K562 (cell line): ENCODE measurements around the gene NEURL4. TPM values are rescaled to one million over a fixed set of nuclear protein-coding genes. Genes with fewer than 3 reads are reported as not detected.

Source experiments
- ATAC-seq: fragments of 200-7000 bp; cut with Tn5 transposase; 3 replicates; pipeline ENCODE4 v1.9.1; 2020; ENCODE audit warnings: moderate library complexity
- BruUV-seq: library from RNA; stranded (reverse); fragments of 400-500 nt; replicated peaks from 2 replicates; lab custom pipeline; 2021; lab: Mats Ljungman, UMichigan
- CTCF ChIA-PET: fragments of 300-600 bp; formaldehyde crosslinking; extraction: SDS; loops from one replicate; lab custom pipeline; 2021; ENCODE audit warnings: low intra/inter-chr PET ratio; lab: Yijun Ruan, JAX
- POLR2A ChIA-PET: fragments of 300-600, 350-650 bp; sonication (Branson Sonifier 250); formaldehyde crosslinking; extraction: SDS; loops from one replicate; lab custom pipeline; 2021; ENCODE audit warnings: antibody characterized with exemption, inconsistent platforms; lab: Yijun Ruan, JAX
- DNase-seq, 4 experiments: peaks; one replicate each; pipeline versions ENCODE4 v3.0.0 to v3.0.0-alpha.2; 2011 to 2018; ENCODE audit warnings: low spot score in 3 of 4, mixed read lengths in 3 of 4; ENCODE audit errors: extremely low read depth in 1 of 4
- FAIRE-seq: peaks from 2 replicates; lab custom pipeline; 2011; peaks lifted over from hg19 to GRCh38; lab: Jason Lieb, UNC
- H2AFZ ChIP-seq: 2 replicates; pipeline ENCODE4 v1.6.0; 2011; ENCODE audit warnings: low read depth, low read length, control low read depth, inconsistent platforms
- H3K27ac ChIP-seq: fragments of 200-600 bp; 3 replicates; pipeline ENCODE4 v1.8.0; 2011; ENCODE audit warnings: low read depth, mild to moderate bottlenecking, control low read depth, inconsistent platforms, low read length, moderate library complexity, mixed read lengths; ENCODE audit errors: extremely low read depth
- H3K27me3 ChIP-seq, 2 experiments: fragments of 300-600 bp in 1 of 2; 2 replicates in 1 of 2; 3 replicates in 1 of 2; pipeline versions ENCODE4 v1.6.0 to v1.8.0; 2011; ENCODE audit warnings: inconsistent platforms in 2 of 2, low read length in 2 of 2, mild to moderate bottlenecking in 1 of 2, mixed read lengths in 1 of 2, moderate library complexity in 1 of 2; ENCODE audit not compliant: control insufficient read depth in 2 of 2, insufficient read depth in 2 of 2
- H3K36me3 ChIP-seq: fragments of 300-600 bp; 3 replicates; pipeline ENCODE4 v1.8.0; 2011; ENCODE audit warnings: mild to moderate bottlenecking, low read length, inconsistent platforms; ENCODE audit not compliant: control insufficient read depth, insufficient read depth
- H3K4me1 ChIP-seq, 2 experiments: fragments of 200-600 bp in 1 of 2; replicated peaks in 1 of 2; 2 replicates in 1 of 2; 3 replicates in 1 of 2; pipeline versions ENCODE4 v1.5.1 to v1.8.0; 2011; ENCODE audit warnings: inconsistent platforms in 2 of 2, low read length in 2 of 2, mild to moderate bottlenecking in 1 of 2, mixed read lengths in 1 of 2, moderate library complexity in 1 of 2; ENCODE audit not compliant: control insufficient read depth in 2 of 2, insufficient read depth in 2 of 2
- H3K4me2 ChIP-seq: 2 replicates; pipeline ENCODE4 v1.6.1; 2011; ENCODE audit warnings: low read length, control low read depth, inconsistent platforms, mixed read lengths; ENCODE audit not compliant: insufficient read depth
- H3K4me3 ChIP-seq: fragments of 200-600 bp; sonication (generic), shearing (Covaris generic); 2 replicates; pipeline ENCODE4 v1.5.1; 2016; ENCODE audit warnings: control low read depth, inconsistent platforms
- H3K79me2 ChIP-seq: fragments of 200-600 bp; 3 replicates; pipeline ENCODE4 v1.8.0; 2011; ENCODE audit warnings: low read length, inconsistent platforms; ENCODE audit not compliant: control insufficient read depth, insufficient read depth
- H3K9ac ChIP-seq, 2 experiments: 2 replicates each; pipeline versions ENCODE4 v1.6.0 to v1.6.1; 2011; ENCODE audit warnings: low read depth in 2 of 2, low read length in 2 of 2, control low read depth in 1 of 2, inconsistent platforms in 1 of 2, mild to moderate bottlenecking in 1 of 2, mixed read lengths in 1 of 2; ENCODE audit not compliant: insufficient read depth in 1 of 2
- H3K9me1 ChIP-seq: one replicate; pipeline ENCODE4 v1.6.0; 2011; ENCODE audit warnings: inconsistent platforms, mild to moderate bottlenecking, low read length, moderate library complexity; ENCODE audit not compliant: control insufficient read depth, insufficient read depth
- H3K9me3 ChIP-seq: replicated peaks from 2 replicates; pipeline ENCODE4 v1.5.1; 2011; ENCODE audit warnings: low read depth, low read length, inconsistent platforms; ENCODE audit not compliant: control insufficient read depth, insufficient read depth
- H4K20me1 ChIP-seq: replicated peaks from 2 replicates; pipeline ENCODE4 v1.6.1; 2011; ENCODE audit warnings: low read length, inconsistent platforms, mixed read lengths; ENCODE audit not compliant: control insufficient read depth, insufficient read depth
- ARID4B ChIP-seq: sonication (generic); formaldehyde crosslinking; IDR thresholded peaks from 2 replicates; pipeline ENCODE4 v1.8.0; 2022; ENCODE audit warnings: mild to moderate bottlenecking, missing genetic modification reagents
- KAT7 ChIP-seq: sonication (generic); formaldehyde crosslinking; IDR thresholded peaks from 2 replicates; pipeline ENCODE4 v1.8.0; 2022; ENCODE audit warnings: missing genetic modification reagents, mild to moderate bottlenecking, borderline replicate concordance
- KDM1A ChIP-seq, 2 experiments: fragments of 450-650 bp; IDR thresholded peaks; 2 replicates each; pipeline ENCODE4 v1.6.1; 2016; ENCODE audit warnings: mild to moderate bottlenecking in 2 of 2
- MEIS2 ChIP-seq: fragments of 450-650 bp; IDR thresholded peaks from 2 replicates; pipeline ENCODE4 v1.6.1; 2014; ENCODE audit warnings: mild to moderate bottlenecking; ENCODE audit not compliant: partially characterized antibody
- NFYB ChIP-seq: IDR thresholded peaks from 2 replicates; pipeline ENCODE4 v1.6.1; 2011; ENCODE audit warnings: mild to moderate bottlenecking, moderate library complexity; ENCODE audit not compliant: insufficient read length; ENCODE audit errors: extremely low read depth
- RBBP5 ChIP-seq: fragments of 200-600 bp; sonication (generic); IDR thresholded peaks from 2 replicates; pipeline ENCODE4 v1.6.1; 2012; ENCODE audit warnings: borderline replicate concordance, mild to moderate bottlenecking, low read length, control low read depth, inconsistent platforms; ENCODE audit not compliant: insufficient read depth, poor library complexity, severe bottlenecking
- THRAP3 ChIP-seq: fragments of 450-650 bp; IDR thresholded peaks from 2 replicates; pipeline ENCODE4 v1.6.1; 2016; ENCODE audit warnings: mild to moderate bottlenecking, inconsistent platforms, borderline replicate concordance
- WGBS: fragments of 100-300 bp; shearing (Covaris generic); methylation state at CpG from one replicate; pipeline ENCODE4 v1.1.6; 2016; ENCODE audit warnings: low coverage, mixed read lengths; ENCODE audit not compliant: insufficient coverage; ENCODE audit errors: missing lambda C conversion rate; 5-methylcytosine and 5-hydroxymethylcytosine counted together
- in situ Hi-C: fragments of 300-500 bp; cut with MboI; formaldehyde crosslinking; loops from 4 replicates; pipeline ENCODE4 v1.15.0; 2018; ENCODE audit warnings: inconsistent platforms, mixed read lengths
- intact Hi-C: fragments of 100-400 bp; cut with micrococcal nuclease; formaldehyde crosslinking; loops from 2 replicates; pipeline ENCODE4 v1.14.2; 2022
- polyA plus RNA-seq, 8 experiments: library from polyadenylated mRNA; depleted of rRNA in 4 of 8; stranded (reverse) in 5 of 8; unstranded in 3 of 8; fragments of >200 nt; fragmentation: Nextera tagmentation in 2 of 8; fragmentation: Illumina TruSeq in 1 of 8; extraction: Ambion mirVana in 2 of 8; extraction: Trizol in 1 of 8; gene quantifications; 2 replicates each; pipeline versions ENCODE4 v1.2.1 to v1.2.3, GENCODE V29; 2011 to 2014; ENCODE audit warnings: inconsistent platforms in 1 of 8, missing spikeins in 1 of 8
- total RNA-seq, 7 experiments: library from RNA; depleted of rRNA in 6 of 7; stranded (reverse); fragments of >200 nt in 6 of 7; fragmentation: Illumina TruSeq in 2 of 7; extraction: Trizol in 2 of 7; gene quantifications; 2 replicates each; pipeline versions ENCODE4 v1.2.1 to v1.2.3, GENCODE V29; 2011 to 2021; ENCODE audit warnings: low replicate concordance in 1 of 7
- TF ChIP-seq, protein P1 (sequence below): fragments of 450-650 bp; IDR thresholded peaks from 2 replicates; pipeline ENCODE4 v1.6.1; 2018; ENCODE audit not compliant: partially characterized antibody
- TF ChIP-seq, protein P2 (sequence below): fragments of 250-450 bp; sonication (Bioruptor Pico); IDR thresholded peaks from 2 replicates; pipeline ENCODE4 v1.4.0; 2020; ENCODE audit warnings: mild to moderate bottlenecking, moderate library complexity, borderline replicate concordance

NEURL4 gene
- total and polyA plus RNA-seq, 9 of the 15 experiments (the other 6 are each of a cell fraction or from before 2014, with no cell fraction given), result 0.08 to 37.4 (median 11.5) TPM

GRCh38 chr17:7329997-7330637 lies 982 bp upstream of the NEURL4 start:
- H3K4me1 ChIP-seq, result peaks cover 15 to 39% of the 10 kb centered on the region in 2 experiments
- peak overlapping the region; percentile 91 to 99; a peak in 3 of 4 replicates for H3K9ac ChIP-seq
- no peaks in the 10 kb centered on the region for H4K20me1 ChIP-seq
- CTCF ChIA-PET, result no interaction called here
- peak overlapping the region; percentile 98 for H2AFZ ChIP-seq
- DNase-seq (peak; percentile 79 to 84 (median 80)), ATAC-seq (peak; percentile 83), FAIRE-seq (no peak)
- no TSS peak for BruUV-seq
- intact Hi-C loops (no loop called here), in situ Hi-C loops (loop anchor here (10.0 kb wide), 1 partner anchor 285 kb away; the partner anchor contains the start of gene SLC16A11)
- WGBS, result 12% methylated on average over 11 of the region's 34 CpGs
- no peaks in the 10 kb centered on the region for H3K9me1 ChIP-seq
- peak overlapping the region; percentile 82 for H3K4me2 ChIP-seq
- peaks cover 16% of the 10 kb centered on the region for H3K79me2 ChIP-seq
- no peaks in the 10 kb centered on the region for H3K27me3 ChIP-seq
- POLR2A ChIA-PET, result interaction anchor here (0.6 to 2.4 kb wide), 9 partner anchors 11 to 156 kb away, joined by 3 to 21 read pairs (median 4); partner anchors contain the start of gene GABARAP
- peak overlapping the region; percentile 78 for H3K4me3 ChIP-seq
- peaks cover 17% of the 10 kb centered on the region; the same call in 1 of the 3 replicates for H3K36me3 ChIP-seq
- H3K27ac ChIP-seq, result peak overlapping the region; percentile 92
- no peaks in the 10 kb centered on the region for H3K9me3 ChIP-seq
- TF ChIP-seq RBBP5 (peak; percentile 1), THRAP3 (no peak), MEIS2 (peak; percentile 41), KAT7 (0 out of 2 replicates have a peak, but pooled peaks have one; percentile 67), ARID4B (CRISPR knock-in tag) (peak; percentile 42; the same call in 1 of the 2 replicates), KDM1A (IDR thresholded peaks at IDR 0.05) (peak in 1 of 2 experiments; percentile 39; a peak in 2 of 4 replicates), NFYB (peak; percentile 79)
- TF ChIP-seq, protein P1, sequence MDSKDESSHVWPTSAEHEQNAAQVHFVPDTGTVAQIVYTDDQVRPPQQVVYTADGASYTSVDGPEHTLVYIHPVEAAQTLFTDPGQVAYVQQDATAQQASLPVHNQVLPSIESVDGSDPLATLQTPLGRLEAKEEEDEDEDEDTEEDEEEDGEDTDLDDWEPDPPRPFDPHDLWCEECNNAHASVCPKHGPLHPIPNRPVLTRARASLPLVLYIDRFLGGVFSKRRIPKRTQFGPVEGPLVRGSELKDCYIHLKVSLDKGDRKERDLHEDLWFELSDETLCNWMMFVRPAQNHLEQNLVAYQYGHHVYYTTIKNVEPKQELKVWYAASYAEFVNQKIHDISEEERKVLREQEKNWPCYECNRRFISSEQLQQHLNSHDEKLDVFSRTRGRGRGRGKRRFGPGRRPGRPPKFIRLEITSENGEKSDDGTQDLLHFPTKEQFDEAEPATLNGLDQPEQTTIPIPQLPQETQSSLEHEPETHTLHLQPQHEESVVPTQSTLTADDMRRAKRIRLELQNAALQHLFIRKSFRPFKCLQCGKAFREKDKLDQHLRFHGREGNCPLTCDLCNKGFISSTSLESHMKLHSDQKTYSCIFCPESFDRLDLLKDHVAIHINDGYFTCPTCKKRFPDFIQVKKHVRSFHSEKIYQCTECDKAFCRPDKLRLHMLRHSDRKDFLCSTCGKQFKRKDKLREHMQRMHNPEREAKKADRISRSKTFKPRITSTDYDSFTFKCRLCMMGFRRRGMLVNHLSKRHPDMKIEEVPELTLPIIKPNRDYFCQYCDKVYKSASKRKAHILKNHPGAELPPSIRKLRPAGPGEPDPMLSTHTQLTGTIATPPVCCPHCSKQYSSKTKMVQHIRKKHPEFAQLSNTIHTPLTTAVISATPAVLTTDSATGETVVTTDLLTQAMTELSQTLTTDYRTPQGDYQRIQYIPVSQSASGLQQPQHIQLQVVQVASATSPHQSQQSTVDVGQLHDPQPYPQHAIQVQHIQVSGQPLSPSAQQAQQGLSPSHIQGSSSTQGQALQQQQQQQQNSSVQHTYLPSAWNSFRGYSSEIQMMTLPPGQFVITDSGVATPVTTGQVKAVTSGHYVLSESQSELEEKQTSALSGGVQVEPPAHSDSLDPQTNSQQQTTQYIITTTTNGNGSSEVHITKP, result peak; percentile 86
- TF ChIP-seq, protein P2, sequence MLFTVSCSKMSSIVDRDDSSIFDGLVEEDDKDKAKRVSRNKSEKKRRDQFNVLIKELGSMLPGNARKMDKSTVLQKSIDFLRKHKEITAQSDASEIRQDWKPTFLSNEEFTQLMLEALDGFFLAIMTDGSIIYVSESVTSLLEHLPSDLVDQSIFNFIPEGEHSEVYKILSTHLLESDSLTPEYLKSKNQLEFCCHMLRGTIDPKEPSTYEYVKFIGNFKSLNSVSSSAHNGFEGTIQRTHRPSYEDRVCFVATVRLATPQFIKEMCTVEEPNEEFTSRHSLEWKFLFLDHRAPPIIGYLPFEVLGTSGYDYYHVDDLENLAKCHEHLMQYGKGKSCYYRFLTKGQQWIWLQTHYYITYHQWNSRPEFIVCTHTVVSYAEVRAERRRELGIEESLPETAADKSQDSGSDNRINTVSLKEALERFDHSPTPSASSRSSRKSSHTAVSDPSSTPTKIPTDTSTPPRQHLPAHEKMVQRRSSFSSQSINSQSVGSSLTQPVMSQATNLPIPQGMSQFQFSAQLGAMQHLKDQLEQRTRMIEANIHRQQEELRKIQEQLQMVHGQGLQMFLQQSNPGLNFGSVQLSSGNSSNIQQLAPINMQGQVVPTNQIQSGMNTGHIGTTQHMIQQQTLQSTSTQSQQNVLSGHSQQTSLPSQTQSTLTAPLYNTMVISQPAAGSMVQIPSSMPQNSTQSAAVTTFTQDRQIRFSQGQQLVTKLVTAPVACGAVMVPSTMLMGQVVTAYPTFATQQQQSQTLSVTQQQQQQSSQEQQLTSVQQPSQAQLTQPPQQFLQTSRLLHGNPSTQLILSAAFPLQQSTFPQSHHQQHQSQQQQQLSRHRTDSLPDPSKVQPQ (CRISPR knock-in tag), result no peak
